T-helper 1 cell treated with Interleukin-12 subunit alpha and Interleukin-12 subunit beta and Interleukin-4 antibody, amounts not matched to agents 30 μg/mL and 1 μg/mL, for 36 hours (primary cell): Measurements from ENCODE around the gene APBA1.

Experiments
- H3K27ac Mint-ChIP-seq: one replicate; pipeline ENCODE4 v1.8.0; 2021; ENCODE audit warnings: mild to moderate bottlenecking, mixed read lengths
- H3K27me3 Mint-ChIP-seq: one replicate; pipeline ENCODE4 v1.8.0; 2021; ENCODE audit warnings: low read depth, mixed read lengths
- H3K36me3 Mint-ChIP-seq: one replicate; pipeline ENCODE4 v1.8.0; 2021; ENCODE audit warnings: low read depth, mixed read lengths
- H3K4me1 Mint-ChIP-seq: one replicate; pipeline ENCODE4 v1.8.0; 2021; ENCODE audit warnings: low read depth, mixed read lengths
- H3K4me3 Mint-ChIP-seq: one replicate; pipeline ENCODE4 v1.8.0; 2021; ENCODE audit warnings: mild to moderate bottlenecking, moderate library complexity, mixed read lengths
- H3K9me3 Mint-ChIP-seq: one replicate; pipeline ENCODE4 v1.8.0; 2021; ENCODE audit warnings: mixed read lengths

Gene APBA1

DNA sequence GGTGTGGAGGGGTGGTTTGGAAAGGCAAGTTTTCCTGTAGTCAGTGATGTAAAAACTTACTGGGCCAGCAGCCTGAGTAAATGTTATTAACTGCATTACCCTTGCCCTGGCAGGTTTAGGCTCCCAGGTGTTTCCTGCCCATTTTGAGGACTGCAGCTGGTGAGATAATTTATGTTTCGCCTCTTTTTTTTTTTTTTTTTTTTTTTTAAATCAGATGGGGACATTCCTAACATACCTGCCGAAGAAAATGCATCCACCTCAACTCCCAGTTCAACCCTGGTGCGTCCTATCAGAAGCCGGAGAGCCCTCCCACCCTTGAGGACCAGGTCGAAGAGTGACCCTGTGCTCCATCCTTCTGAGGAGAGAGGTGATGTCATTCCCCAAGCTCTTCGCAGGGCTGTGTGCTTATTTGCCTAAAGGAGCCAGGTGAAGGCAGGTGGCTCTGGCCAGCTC lies 286.6 kb downstream of the APBA1 start:
- H3K4me1 Mint-ChIP-seq = no peaks in the 10 kb centered on the region
- H3K4me3 Mint-ChIP-seq = no peak overlapping the region
- H3K27ac Mint-ChIP-seq = no peak overlapping the region
- H3K27me3 Mint-ChIP-seq = peaks cover 24% of the 10 kb centered on the region
- no peaks in the 10 kb centered on the region for H3K36me3 Mint-ChIP-seq
- H3K9me3 Mint-ChIP-seq = no peaks in the 10 kb centered on the region

DNA sequence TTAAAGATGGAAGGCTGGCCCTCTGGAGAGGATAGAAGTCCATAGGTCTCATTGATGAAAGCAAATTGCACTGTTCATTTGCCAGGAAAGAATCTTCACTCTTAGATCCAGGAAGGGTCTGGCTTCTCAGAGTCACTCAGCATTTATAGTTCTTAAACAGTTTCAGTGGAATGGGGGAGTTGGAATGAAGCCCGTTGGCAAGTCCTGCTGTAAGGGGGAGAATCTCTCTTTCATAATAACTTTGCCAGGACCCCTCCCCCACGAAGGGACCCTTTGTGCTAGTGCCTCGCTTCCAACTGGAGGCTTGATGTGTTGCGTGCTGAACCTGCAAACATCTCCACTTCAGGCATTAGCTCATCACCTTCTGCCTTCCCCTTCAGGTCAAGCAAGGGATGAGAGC lies 290.0 kb downstream of the APBA1 start:
- no peaks in the 10 kb centered on the region for H3K4me1 Mint-ChIP-seq
- no peaks in the 10 kb centered on the region for H3K36me3 Mint-ChIP-seq

DNA sequence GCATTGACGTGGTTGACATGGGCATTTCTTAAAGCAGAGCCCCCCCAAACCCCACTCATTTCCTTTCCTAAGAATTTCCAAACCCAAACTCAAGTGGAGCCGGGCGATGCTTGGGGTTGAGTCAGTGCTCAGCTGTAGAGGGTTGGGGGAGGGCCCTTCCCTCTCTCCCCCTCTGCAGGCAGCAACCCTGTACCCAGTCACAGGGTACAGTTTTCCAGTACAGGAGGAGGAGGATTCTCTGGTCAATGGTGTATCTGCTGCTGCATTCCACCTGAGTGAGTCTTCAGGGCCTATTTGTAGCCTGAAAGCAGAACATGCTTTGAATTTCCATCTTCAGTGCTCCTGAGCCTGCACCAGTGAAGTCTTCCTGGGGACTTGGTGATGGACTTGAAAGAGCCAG lies 291.4 kb downstream of the APBA1 start:
- Mint-ChIP-seq H3K36me3 (no peaks in the 10 kb centered on the region), H3K4me3 (no peak overlapping the region), H3K27me3 (peaks cover 21% of the 10 kb centered on the region), H3K4me1 (no peaks in the 10 kb centered on the region), H3K27ac (no peak overlapping the region), H3K9me3 (no peaks in the 10 kb centered on the region)

More for the DNA sequence above, 290.0 kb downstream of the APBA1 start:
- H3K27ac Mint-ChIP-seq = no peak overlapping the region
- H3K4me3 Mint-ChIP-seq = no peak overlapping the region
- peaks cover 25% of the 10 kb centered on the region for H3K27me3 Mint-ChIP-seq
- H3K9me3 Mint-ChIP-seq = no peaks in the 10 kb centered on the region

DNA sequence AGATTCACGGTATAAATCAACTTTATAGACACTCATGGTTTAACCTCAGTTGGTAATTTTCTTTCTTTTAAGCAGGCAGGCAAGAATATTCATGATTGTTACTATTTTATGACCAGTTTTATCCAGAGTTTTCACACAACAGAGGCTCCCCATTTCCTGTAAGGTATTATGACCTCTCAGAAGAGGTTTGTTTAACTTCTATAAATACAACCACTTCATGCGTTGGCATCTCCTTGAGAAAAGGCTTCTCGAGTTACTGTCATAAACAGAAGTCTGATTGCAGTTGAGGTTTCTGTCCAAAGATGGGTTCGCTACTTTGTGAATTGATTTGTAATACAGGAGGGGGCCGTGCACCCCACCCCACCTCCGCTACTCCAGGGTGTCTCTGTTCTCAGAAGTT lies 291.9 kb downstream of the APBA1 start:
- Mint-ChIP-seq H3K4me1 (no peaks in the 10 kb centered on the region), H3K27ac (no peak overlapping the region), H3K4me3 (no peak overlapping the region), H3K9me3 (no peaks in the 10 kb centered on the region), H3K36me3 (no peaks in the 10 kb centered on the region), H3K27me3 (peaks cover 18% of the 10 kb centered on the region)

DNA sequence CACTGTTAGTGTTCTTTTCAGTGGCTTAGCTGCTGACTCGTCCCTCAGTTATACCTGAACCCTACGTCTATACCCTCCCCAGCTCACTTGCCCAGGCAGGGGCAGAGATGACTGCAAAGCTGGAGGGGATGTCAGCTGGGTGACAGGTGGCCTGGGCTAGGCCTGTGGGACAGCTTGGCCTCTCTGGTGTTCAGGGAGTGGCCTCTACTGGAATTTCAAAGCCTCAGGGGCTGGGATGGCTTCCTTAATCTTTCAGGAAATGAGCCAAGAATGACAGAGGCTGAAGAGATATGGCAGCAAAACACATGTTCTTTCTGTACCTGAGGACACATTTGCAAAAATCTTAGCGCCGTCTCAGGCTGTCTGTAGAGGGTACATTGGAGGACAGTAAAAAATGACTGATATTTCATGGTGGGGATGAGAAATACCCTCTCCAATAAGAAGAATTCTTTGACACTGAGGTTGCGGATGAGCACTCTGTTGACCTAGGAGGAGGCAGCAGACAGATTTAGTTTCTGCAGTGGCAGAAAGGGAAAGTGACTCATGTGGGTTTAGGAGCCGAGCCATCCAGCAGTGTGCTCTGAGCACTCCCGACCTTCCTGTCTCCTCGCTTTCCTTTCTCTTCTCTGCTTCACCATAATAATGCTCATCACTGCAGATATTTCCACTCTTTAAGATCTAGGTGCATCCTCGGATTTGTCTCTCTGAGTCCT lies 292.7 kb downstream of the APBA1 start:
- H3K4me1 Mint-ChIP-seq = no peaks in the 10 kb centered on the region
- no peak overlapping the region for H3K27ac Mint-ChIP-seq
- no peaks in the 10 kb centered on the region for H3K36me3 Mint-ChIP-seq
- peaks cover 19% of the 10 kb centered on the region for H3K27me3 Mint-ChIP-seq
- no peak overlapping the region for H3K4me3 Mint-ChIP-seq
- no peaks in the 10 kb centered on the region for H3K9me3 Mint-ChIP-seq

DNA sequence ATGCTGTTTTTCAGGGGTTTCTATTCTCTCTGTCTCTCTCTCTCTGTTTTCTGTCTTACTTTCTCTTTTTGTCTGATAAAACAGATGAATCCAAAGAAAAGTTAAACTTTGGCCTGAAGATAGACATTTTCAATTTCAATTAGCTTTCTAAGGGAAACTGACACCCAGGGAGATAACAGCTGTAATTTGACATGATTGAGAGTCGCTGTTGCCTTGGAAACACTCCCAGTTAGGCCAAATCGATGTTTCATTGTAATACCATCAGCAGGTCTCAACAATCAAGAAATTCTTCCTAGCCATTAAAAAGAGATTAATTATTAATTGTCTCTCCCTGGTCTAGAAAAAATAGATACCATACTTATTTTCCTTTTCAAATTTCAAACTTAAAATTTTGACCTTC lies 294.2 kb downstream of the APBA1 start:
- H3K4me3 Mint-ChIP-seq = no peak overlapping the region
- no peaks in the 10 kb centered on the region for H3K36me3 Mint-ChIP-seq
- no peak overlapping the region for H3K27ac Mint-ChIP-seq
- no peaks in the 10 kb centered on the region for H3K4me1 Mint-ChIP-seq
- H3K9me3 Mint-ChIP-seq = no peaks in the 10 kb centered on the region
- H3K27me3 Mint-ChIP-seq = peaks cover 17% of the 10 kb centered on the region
